Measurements from ENCODE around the gene COL17A1.

DNA sequence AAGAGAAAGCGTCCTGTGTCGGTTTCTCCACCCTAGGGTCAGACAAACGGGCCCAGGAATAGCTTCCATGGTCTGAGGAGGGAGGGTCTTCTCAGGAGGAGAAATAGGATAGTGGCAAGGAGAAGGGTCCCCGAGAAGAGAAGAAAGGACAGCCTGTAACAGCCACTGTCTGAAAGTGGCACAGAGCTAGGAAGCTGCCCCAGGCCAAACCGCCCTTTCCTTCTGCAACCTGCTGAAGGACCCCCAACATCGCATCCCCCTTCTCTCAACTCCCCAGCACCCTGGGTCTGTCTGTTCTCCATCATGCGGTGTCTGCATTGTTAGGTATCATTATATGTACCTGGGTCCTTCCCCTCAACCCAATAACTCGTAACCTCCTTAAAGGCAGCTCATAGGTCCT lies 47.1 kb downstream of the COL17A1 start:
- TF ChIP-seq, protein P1, sequence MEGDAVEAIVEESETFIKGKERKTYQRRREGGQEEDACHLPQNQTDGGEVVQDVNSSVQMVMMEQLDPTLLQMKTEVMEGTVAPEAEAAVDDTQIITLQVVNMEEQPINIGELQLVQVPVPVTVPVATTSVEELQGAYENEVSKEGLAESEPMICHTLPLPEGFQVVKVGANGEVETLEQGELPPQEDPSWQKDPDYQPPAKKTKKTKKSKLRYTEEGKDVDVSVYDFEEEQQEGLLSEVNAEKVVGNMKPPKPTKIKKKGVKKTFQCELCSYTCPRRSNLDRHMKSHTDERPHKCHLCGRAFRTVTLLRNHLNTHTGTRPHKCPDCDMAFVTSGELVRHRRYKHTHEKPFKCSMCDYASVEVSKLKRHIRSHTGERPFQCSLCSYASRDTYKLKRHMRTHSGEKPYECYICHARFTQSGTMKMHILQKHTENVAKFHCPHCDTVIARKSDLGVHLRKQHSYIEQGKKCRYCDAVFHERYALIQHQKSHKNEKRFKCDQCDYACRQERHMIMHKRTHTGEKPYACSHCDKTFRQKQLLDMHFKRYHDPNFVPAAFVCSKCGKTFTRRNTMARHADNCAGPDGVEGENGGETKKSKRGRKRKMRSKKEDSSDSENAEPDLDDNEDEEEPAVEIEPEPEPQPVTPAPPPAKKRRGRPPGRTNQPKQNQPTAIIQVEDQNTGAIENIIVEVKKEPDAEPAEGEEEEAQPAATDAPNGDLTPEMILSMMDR (IDR thresholded peaks at IDR 0.05; ENCODE audit: low read length) = no peak
- no peak for TF ChIP-seq EZH2phosphoT487 (IDR thresholded peaks at IDR 0.05; ENCODE audit: low read length)

All from MM.1S (cell line).